ENCODE results near the gene EEIG2. TPM values are rescaled to one million over a fixed set of nuclear protein-coding genes. Genes with fewer than 3 reads are reported as not detected.
A peak's percentile ranks its signal among the peaks of the same experiment; 100 is the strongest.

Gene EEIG2
- total and polyA plus RNA-seq, 2 donors (not counting 3 experiments of a cell fraction or from before 2014, with no cell fraction given): 2.5 to 7.2 TPM

GRCh38 chr1:108595507-108595906, 35.6 kb downstream of the EEIG2 start:
- BruUV-seq (replicated peaks): no TSS peak
- H3K27ac ChIP-seq (ENCODE audit: insufficient read depth, low read depth, low read length): no peak overlapping the region
- no peaks in the 10 kb centered on the region for H3K9me1 ChIP-seq (replicated peaks; ENCODE audit: control insufficient read depth, extremely low read depth, insufficient read depth, low read length)
- H3K4me1 ChIP-seq (ENCODE audit: control insufficient read depth, extremely low read depth, insufficient read depth, low read length): peaks cover 25% of the 10 kb centered on the region
- no peaks in the 10 kb centered on the region for H3K36me3 ChIP-seq (ENCODE audit: control insufficient read depth in 2 of 2, extremely low read depth in 1 of 2, insufficient read depth in 2 of 2, low read length in 2 of 2)
- dilution Hi-C loops (cut with MboI; ENCODE audit: extremely low pct_ligation_motif_present, low sequenced_read_pairs): no loop called here
- H3K4me2 ChIP-seq (ENCODE audit: insufficient read depth, low read length): no peak overlapping the region
- TF ChIP-seq FOS (IDR thresholded peaks at IDR 0.05; ENCODE audit: borderline replicate concordance, insufficient read depth, low read length): no peak
- no peak for TF ChIP-seq GATA2 (IDR thresholded peaks at IDR 0.05; ENCODE audit: insufficient read depth, insufficient read length, low read depth, low read length)
- TF ChIP-seq POLR2AphosphoS5 (IDR thresholded peaks at IDR 0.05; ENCODE audit: insufficient read depth, low read depth, low read length): no peak
- TF ChIP-seq, protein P1, sequence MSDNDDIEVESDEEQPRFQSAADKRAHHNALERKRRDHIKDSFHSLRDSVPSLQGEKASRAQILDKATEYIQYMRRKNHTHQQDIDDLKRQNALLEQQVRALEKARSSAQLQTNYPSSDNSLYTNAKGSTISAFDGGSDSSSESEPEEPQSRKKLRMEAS (IDR thresholded peaks at IDR 0.05; ENCODE audit: insufficient read depth, insufficient read length): no peak
- TF ChIP-seq EZH2 (IDR thresholded peaks at IDR 0.05; ENCODE audit: borderline replicate concordance, low read depth, low read length, severe bottlenecking): no peak
- TF ChIP-seq JUN (IDR thresholded peaks at IDR 0.05; ENCODE audit: borderline replicate concordance, insufficient read depth, insufficient read length, low read depth): no peak
- TF ChIP-seq, protein P2, sequence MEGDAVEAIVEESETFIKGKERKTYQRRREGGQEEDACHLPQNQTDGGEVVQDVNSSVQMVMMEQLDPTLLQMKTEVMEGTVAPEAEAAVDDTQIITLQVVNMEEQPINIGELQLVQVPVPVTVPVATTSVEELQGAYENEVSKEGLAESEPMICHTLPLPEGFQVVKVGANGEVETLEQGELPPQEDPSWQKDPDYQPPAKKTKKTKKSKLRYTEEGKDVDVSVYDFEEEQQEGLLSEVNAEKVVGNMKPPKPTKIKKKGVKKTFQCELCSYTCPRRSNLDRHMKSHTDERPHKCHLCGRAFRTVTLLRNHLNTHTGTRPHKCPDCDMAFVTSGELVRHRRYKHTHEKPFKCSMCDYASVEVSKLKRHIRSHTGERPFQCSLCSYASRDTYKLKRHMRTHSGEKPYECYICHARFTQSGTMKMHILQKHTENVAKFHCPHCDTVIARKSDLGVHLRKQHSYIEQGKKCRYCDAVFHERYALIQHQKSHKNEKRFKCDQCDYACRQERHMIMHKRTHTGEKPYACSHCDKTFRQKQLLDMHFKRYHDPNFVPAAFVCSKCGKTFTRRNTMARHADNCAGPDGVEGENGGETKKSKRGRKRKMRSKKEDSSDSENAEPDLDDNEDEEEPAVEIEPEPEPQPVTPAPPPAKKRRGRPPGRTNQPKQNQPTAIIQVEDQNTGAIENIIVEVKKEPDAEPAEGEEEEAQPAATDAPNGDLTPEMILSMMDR (IDR thresholded peaks at IDR 0.05; ENCODE audit: extremely low read depth in 1 of 2, insufficient read depth in 1 of 2, low read depth in 1 of 2, low read length in 2 of 2): no peak
- CTCF ChIA-PET: interaction anchor here (0.9 to 1.1 kb wide), 3 partner anchors 13 to 36 kb away, joined by 3 to 5 read pairs (median 4); partner anchors contain the start of gene EEIG2
- H3K9me3 ChIP-seq (replicated peaks; ENCODE audit: control insufficient read depth, insufficient read depth, low read length): no peaks in the 10 kb centered on the region
- FAIRE-seq: no peak
- peak; percentile 35 for DNase-seq (ENCODE audit: low read depth, low spot score)
- no peaks in the 10 kb centered on the region for H4K20me1 ChIP-seq (replicated peaks; ENCODE audit: control insufficient read depth, extremely low read depth, insufficient read depth, low read length)
- H3K9ac ChIP-seq (replicated peaks; ENCODE audit: extremely low read depth, insufficient read depth, low read length): no peak overlapping the region
- intact Hi-C loops (cut with micrococcal nuclease): no loop called here
- no peak overlapping the region for H2AFZ ChIP-seq (ENCODE audit: low read depth, low read length)
- H3K27me3 ChIP-seq (ENCODE audit: control insufficient read depth in 2 of 2, insufficient read depth in 2 of 2, low read length in 2 of 2): no peaks in the 10 kb centered on the region
- H3K79me2 ChIP-seq (ENCODE audit: control insufficient read depth, insufficient read depth, low read length): no peaks in the 10 kb centered on the region
- no peak overlapping the region for H3K4me3 ChIP-seq (replicated peaks in 1 of 3; ENCODE audit: insufficient read depth in 1 of 3, low read depth in 1 of 3, low read length in 3 of 3)
- POLR2A ChIA-PET: no interaction called here

Data from endothelial cell of umbilical vein (primary cell).